Measurements from ENCODE around the gene KLHL20. TPM values are rescaled to one million over a fixed set of nuclear protein-coding genes. Genes with fewer than 3 reads are reported as not detected.

KLHL20 gene
- total RNA-seq, 4 donors from 2014 or later, result 7.2 to 82.6 (median 51.9) TPM

DNA sequence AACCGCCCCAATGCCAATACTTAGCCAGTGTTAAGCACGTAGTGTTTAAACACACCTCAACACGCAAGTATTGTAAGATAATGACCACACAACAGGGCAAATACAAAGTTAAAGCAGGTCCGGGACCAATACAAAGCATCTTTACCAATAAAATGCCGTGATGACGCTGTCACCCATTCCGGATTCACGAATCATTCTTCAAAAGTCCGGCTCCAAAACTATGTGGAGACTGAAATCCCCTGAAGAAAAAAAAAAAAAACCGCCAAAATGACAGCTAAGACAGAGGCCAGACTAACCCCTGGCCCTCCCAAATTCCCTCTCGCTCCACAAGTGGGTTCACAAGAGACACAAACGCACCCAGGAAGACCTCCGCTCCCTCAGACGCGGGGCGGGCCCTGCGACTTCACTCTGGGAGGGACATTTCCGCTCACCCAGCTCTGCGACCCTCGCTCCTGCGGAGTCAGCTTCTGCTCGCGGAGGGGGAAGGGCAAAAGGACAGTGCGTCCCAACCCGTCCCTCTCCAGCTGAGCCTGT lies 109.1 kb downstream of the KLHL20 start:
- intact Hi-C loops (cut with DNase I; ENCODE audit: low total_unique reads), result loop anchor here (10.0 kb wide), 1 partner anchor 399 kb away; no protein-coding TSS in a partner anchor

DNA sequence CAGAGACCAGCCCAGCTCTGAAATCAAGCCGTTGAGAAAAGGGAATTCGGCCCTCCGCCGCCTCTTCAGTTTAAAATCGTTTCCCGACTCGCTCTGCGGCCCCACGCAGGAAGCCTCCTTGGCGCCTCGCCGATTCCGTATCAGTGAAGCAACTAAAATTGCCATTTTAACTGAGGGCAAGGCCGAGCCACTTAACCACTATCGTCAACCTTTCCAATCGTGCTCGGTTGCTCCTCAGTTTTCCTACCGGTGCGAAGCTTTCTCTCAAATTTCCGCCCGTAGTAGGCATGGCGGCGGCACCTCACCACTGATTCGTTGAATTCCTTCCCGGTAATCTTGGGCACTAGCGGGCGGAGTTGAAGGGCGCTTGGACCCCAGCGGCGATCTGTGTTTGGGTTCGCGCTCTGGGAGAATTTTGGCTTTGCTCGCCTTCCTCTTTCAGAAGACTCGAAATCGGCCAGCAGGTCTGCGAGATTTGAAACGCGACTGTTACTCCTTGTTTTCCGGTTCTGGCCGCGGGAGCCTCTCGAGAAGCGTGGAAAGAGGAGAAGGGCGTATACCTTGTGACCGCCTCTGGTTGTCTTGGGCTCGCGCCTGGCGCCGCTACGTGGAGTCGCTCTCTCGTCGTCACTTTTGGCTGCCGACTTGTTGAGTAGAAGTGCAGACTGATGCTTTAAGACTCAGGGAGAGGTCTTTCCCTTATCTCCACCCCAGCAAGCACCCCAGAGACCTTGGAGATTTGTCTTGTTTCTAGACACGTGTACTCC lies 109.7 kb downstream of the KLHL20 start, which contains the start of the genes CENPL and DARS2:
CENPL (minus strand) TSS at position 569 of the 767 bp plus-strand sequence. CDS start 13,584 bp downstream, outside the sequence.
DARS2 (plus strand) TSS at position 359 of the 767 bp plus-strand sequence. CDS start 557 bp downstream, outside the sequence.
- Histone ChIP-seq H3K27me3 (no peaks in the 10 kb centered on the region), H3K27ac (peak within 1 kb of the TSS; percentile 95 to 98), H3K4me1 (no peaks in the 10 kb centered on the region), H3K9me3 (no peaks in the 10 kb centered on the region), H3K4me3 (peak within 1 kb of the TSS; percentile 77 to 81), H3K36me3 (no peaks in the 10 kb centered on the region)
- intact Hi-C loops (cut with DNase I; ENCODE audit: low total_unique reads), result loop anchor here (10.0 kb wide), 1 partner anchor 400 kb away; no protein-coding TSS in a partner anchor
- TF ChIP-seq CTCF (IDR thresholded peaks at IDR 0.05) (peak in 1 of 4 experiments; percentile 15), POLR2A (IDR thresholded peaks at IDR 0.05) (peak in 1 of 2 donors; percentile 38)
- peak; percentile 95 to 97 for DNase-seq

More for the DNA sequence above, 109.1 kb downstream of the KLHL20 start:
- no peaks in the 10 kb centered on the region for H3K36me3 ChIP-seq
- peak overlapping the region; percentile 77 to 81 for H3K4me3 ChIP-seq
- no peaks in the 10 kb centered on the region for H3K4me1 ChIP-seq
- H3K27ac ChIP-seq, result peak overlapping the region; percentile 95 to 98
- H3K9me3 ChIP-seq, result no peaks in the 10 kb centered on the region
- H3K27me3 ChIP-seq, result no peaks in the 10 kb centered on the region
- no peak for TF ChIP-seq POLR2A (IDR thresholded peaks at IDR 0.05)
- TF ChIP-seq CTCF (IDR thresholded peaks at IDR 0.05), result no peak
- DNase-seq, result no peak

- Histone ChIP-seq H3K27me3 (no peaks in the 10 kb centered on the region), H3K4me1 (no peaks in the 10 kb centered on the region), H3K27ac (no peak overlapping the region), H3K36me3 (no peaks in the 10 kb centered on the region), H3K4me3 (no peak overlapping the region), H3K9me3 (no peaks in the 10 kb centered on the region)
- no peak for DNase-seq
- intact Hi-C loops (cut with DNase I; ENCODE audit: low total_unique reads), result loop anchor here (10.0 kb wide), 1 partner anchor 403 kb away; no protein-coding TSS in a partner anchor
- TF ChIP-seq POLR2A (IDR thresholded peaks at IDR 0.05) (no peak), CTCF (IDR thresholded peaks at IDR 0.05) (no peak)
Measured at GRCh38 chr1:173827611-173828010, 112.8 kb downstream of the KLHL20 start.

GRCh38 chr1:173832748-173833147 lies 118.0 kb downstream of the KLHL20 start:
- H3K27ac ChIP-seq, result no peak overlapping the region
- H3K36me3 ChIP-seq, result no peaks in the 10 kb centered on the region
- no peaks in the 10 kb centered on the region for H3K4me1 ChIP-seq
- no peak overlapping the region for H3K4me3 ChIP-seq
- no peak for DNase-seq
- no peaks in the 10 kb centered on the region for H3K9me3 ChIP-seq
- no peaks in the 10 kb centered on the region for H3K27me3 ChIP-seq
- TF ChIP-seq POLR2A (IDR thresholded peaks at IDR 0.05) (no peak), CTCF (IDR thresholded peaks at IDR 0.05) (no peak)
- intact Hi-C loops (cut with DNase I; ENCODE audit: low total_unique reads), result no loop called here

Small RNA genes lying within 50 kb of the gene (small RNA-seq; reads per million reads assigned to genes)
- gene BX248409.1 (not detected), gene RF00019 (not detected)

Other genes with a start within 250 kb of the KLHL20 start
- 100 to 1,000 TPM in 3 of 4 donors, 10 to 100 TPM in 1; 51.2 to 218 (median 144) TPM for gene PRDX6, start 237.6 kb upstream of the KLHL20 start, total RNA-seq
- under 1 TPM in 1 of 4 donors, not detected in 3; 0.83 TPM for gene SLC9C2, start 111.9 kb upstream of the KLHL20 start, total RNA-seq
- gene TEX50, start 79.6 kb upstream of the KLHL20 start, total RNA-seq, result not detected
- 10 to 100 TPM in 1 of 4 donors, 1 to 10 TPM in 1, under 1 TPM in 1, not detected in 1; 0.51 to 10.2 (median 2.8) TPM for gene ANKRD45, start 45.1 kb upstream of the KLHL20 start, total RNA-seq
- gene DARS2, start 109.7 kb downstream of the KLHL20 start, total RNA-seq, result 10 to 100 TPM in 3 of 4 donors, 1 to 10 TPM in 1; 4.1 to 20.0 (median 12.7) TPM
- gene CENPL, start 109.9 kb downstream of the KLHL20 start, total RNA-seq, result 10 to 100 TPM in 1 of 4 donors, 1 to 10 TPM in 1, under 1 TPM in 1, not detected in 1; 0.51 to 24.2 (median 4.7) TPM
- gene GAS5, start 153.0 kb downstream of the KLHL20 start, total RNA-seq, result 1,000 to 10,000 TPM in 2 of 4 donors, 100 to 1,000 TPM in 2; 566 to 2,222 (median 828) TPM
- 10 to 100 TPM in 2 of 4 donors, 1 to 10 TPM in 2; 7.1 to 31.3 (median 11.2) TPM for gene ZBTB37, start 153.4 kb downstream of the KLHL20 start, total RNA-seq
- 1 to 10 TPM in 1 of 4 donors, not detected in 3; 1.0 TPM for gene SERPINC1, start 202.3 kb downstream of the KLHL20 start, total RNA-seq

Measured in uterus (tissue), 4 donors.